ENCODE data around the gene PIGC. TPM values are rescaled to one million over a fixed set of nuclear protein-coding genes. Genes with fewer than 3 reads are reported as not detected.

PIGC gene
- total and polyA plus RNA-seq, 2 experiments from 2014 or later: 27.8 to 32.7 TPM

DNA sequence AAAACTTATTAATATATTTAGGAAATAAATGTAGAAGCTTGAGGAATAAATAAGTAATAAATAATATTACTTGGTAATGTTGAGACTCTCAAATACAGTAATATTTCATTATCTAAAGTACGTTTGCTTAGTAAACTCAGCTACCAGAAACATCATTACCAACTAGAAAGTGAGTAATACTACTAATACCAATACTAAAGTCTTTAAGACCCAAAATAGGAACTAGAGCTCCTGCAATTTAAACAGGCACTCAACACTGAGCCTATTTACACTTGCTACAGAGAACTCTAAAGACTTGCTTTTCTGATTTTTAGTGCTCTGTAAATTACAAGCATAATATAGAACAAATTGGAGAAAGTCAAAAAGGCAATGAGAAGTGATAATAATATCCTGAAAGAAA is 36.9 kb downstream of the PIGC start:
- H3K4me2 ChIP-seq (ENCODE audit: unreplicated experiment): no peak overlapping the region
- peaks cover 16% of the 10 kb centered on the region for H3F3A ChIP-seq (ENCODE audit: insufficient read depth)
- no peak overlapping the region for H3K27ac ChIP-seq
- no peak for DNase-seq
- no peaks in the 10 kb centered on the region for H3K9me2 ChIP-seq (ENCODE audit: insufficient read depth)
- no peak overlapping the region for H3K9ac ChIP-seq
- H4K20me1 ChIP-seq (ENCODE audit: insufficient read depth): no peaks in the 10 kb centered on the region
- H3K36me3 ChIP-seq (ENCODE audit: low read depth): no peaks in the 10 kb centered on the region
- no peak overlapping the region for H2AFZ ChIP-seq
- H3K4me3 ChIP-seq: no peak overlapping the region
- H3K27me3 ChIP-seq (replicated peaks; ENCODE audit: insufficient read depth): no peaks in the 10 kb centered on the region
- in situ Hi-C loops (cut with MboI): loop anchor here (25.0 kb wide), 1 partner anchor 595 kb away; no protein-coding TSS in a partner anchor
- no peaks in the 10 kb centered on the region for H3K79me2 ChIP-seq (ENCODE audit: insufficient read depth)
- WGBS, 2 experiments (ENCODE audit: low coverage in 1 of 2, low lambda C conversion rate in 2 of 2, missing lambda C conversion rate in 2 of 2): 92 to 93% methylated on average over 1 of the region's 1 CpG
- H3K9me3 ChIP-seq (ENCODE audit: low read depth): no peaks in the 10 kb centered on the region
- peaks cover 36% of the 10 kb centered on the region for H3K4me1 ChIP-seq (ENCODE audit: insufficient read depth)
- TF ChIP-seq EZH2 (IDR thresholded peaks at IDR 0.05; ENCODE audit: insufficient read depth, poor library complexity, severe bottlenecking) (no peak), EZH2phosphoT487 (IDR thresholded peaks at IDR 0.05; ENCODE audit: insufficient read depth, low read depth) (no peak)

DNA sequence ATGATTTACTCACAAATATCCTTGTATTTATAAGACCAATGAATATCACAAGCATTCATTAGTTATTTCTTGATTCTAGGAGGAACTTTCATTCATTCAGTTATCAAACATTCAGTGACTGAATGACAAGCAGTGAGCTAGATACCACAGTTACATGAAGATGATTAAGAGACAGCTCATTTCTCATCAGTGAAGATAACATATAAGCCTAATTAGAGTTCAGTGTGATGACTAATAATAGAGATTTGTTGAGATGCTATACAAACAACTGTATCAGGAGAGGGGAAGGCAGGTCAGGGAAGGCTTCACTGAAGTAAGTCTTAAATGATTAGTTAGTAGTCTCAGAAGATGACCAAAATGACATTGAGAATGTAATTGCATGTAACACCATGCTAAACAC is 38.0 kb downstream of the PIGC start:
- no peaks in the 10 kb centered on the region for H4K20me1 ChIP-seq (ENCODE audit: insufficient read depth)
- H3K9me2 ChIP-seq (ENCODE audit: insufficient read depth): no peaks in the 10 kb centered on the region
- no peak overlapping the region for H3K4me3 ChIP-seq
- TF ChIP-seq EZH2phosphoT487 (IDR thresholded peaks at IDR 0.05; ENCODE audit: insufficient read depth, low read depth): no peak
- TF ChIP-seq EZH2 (IDR thresholded peaks at IDR 0.05; ENCODE audit: insufficient read depth, poor library complexity, severe bottlenecking): no peak
- H3K36me3 ChIP-seq (ENCODE audit: low read depth): no peaks in the 10 kb centered on the region
- no peak overlapping the region for H3K27ac ChIP-seq
- no peak overlapping the region for H3K4me2 ChIP-seq (ENCODE audit: unreplicated experiment)
- H3K9me3 ChIP-seq (ENCODE audit: low read depth): no peaks in the 10 kb centered on the region
- peaks cover 16% of the 10 kb centered on the region for H3F3A ChIP-seq (ENCODE audit: insufficient read depth)
- no peak overlapping the region for H3K9ac ChIP-seq
- H3K4me1 ChIP-seq (ENCODE audit: insufficient read depth): peaks cover 37% of the 10 kb centered on the region
- in situ Hi-C loops (cut with MboI): loop anchor here (25.0 kb wide), 1 partner anchor 594 kb away; no protein-coding TSS in a partner anchor
- DNase-seq: no peak
- H3K79me2 ChIP-seq (ENCODE audit: insufficient read depth): no peaks in the 10 kb centered on the region
- no peak overlapping the region for H2AFZ ChIP-seq
- H3K27me3 ChIP-seq (replicated peaks; ENCODE audit: insufficient read depth): no peaks in the 10 kb centered on the region

DNA sequence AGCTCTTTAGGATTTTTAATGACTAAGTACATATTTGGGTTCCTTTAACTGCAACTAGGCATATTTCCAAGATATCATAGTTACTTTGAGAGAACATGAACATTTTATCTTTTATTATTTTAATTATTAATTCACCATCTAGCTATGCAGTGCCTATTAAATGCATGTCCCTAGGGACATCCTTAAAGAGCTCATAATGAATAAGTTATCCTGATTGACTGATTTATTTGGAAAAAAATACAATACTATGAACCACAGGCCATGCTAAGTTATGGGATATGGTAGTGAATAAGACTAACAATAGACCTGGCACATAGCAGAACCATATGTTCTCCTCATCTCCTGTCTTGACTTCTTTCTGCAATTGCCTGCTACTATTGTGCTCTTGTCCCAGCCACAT is 39.7 kb downstream of the PIGC start:
- DNase-seq: no peak
- Histone ChIP-seq H2AFZ (no peak overlapping the region), H3K27me3 (replicated peaks; ENCODE audit: insufficient read depth) (no peaks in the 10 kb centered on the region), H3K79me2 (ENCODE audit: insufficient read depth) (no peaks in the 10 kb centered on the region), H3K9me2 (ENCODE audit: insufficient read depth) (no peaks in the 10 kb centered on the region), H3K36me3 (ENCODE audit: low read depth) (no peaks in the 10 kb centered on the region), H3K4me3 (no peak overlapping the region), H3K4me1 (ENCODE audit: insufficient read depth) (peaks cover 49% of the 10 kb centered on the region), H3F3A (ENCODE audit: insufficient read depth) (peaks cover 9% of the 10 kb centered on the region), H3K9me3 (ENCODE audit: low read depth) (no peaks in the 10 kb centered on the region), H4K20me1 (ENCODE audit: insufficient read depth) (no peaks in the 10 kb centered on the region), H3K9ac (no peak overlapping the region), H3K4me2 (ENCODE audit: unreplicated experiment) (no peak overlapping the region), H3K27ac (no peak overlapping the region)
- in situ Hi-C loops (cut with MboI): loop anchor here (25.0 kb wide), 1 partner anchor 592 kb away; no protein-coding TSS in a partner anchor
- no peak for TF ChIP-seq EZH2 (IDR thresholded peaks at IDR 0.05; ENCODE audit: insufficient read depth, poor library complexity, severe bottlenecking)
- TF ChIP-seq EZH2phosphoT487 (IDR thresholded peaks at IDR 0.05; ENCODE audit: insufficient read depth, low read depth): no peak

DNA sequence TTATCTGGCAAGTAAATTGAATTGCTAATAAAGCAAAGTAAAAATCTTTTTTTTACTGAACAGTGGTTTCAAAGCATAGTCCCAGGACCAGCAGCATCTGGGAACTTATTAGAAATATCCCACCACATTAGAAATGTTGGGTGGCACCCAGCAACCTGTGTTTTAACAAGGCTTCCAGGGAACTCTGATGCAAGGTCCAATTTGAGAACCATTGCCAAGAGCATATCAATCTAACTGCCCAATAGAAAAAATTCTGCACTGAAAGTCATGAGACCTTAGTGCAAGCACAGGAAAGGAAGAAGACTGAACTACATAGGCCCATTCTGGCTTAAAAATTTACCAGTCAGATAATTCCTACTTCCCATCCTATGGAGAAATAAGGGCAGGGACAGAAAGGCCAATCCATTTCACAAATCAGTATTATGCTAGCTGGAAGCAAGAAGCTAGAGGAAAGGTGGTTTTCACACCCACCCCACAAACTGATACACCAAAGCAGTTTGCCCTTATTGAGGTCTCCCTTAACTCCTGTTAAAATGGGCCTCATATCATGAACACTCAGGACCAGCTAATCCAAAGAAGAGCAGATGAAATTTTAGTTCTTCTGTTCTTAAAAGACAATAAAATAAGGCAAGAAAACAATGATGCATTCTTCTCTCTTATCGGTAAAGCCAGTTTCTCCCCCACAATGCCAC is 40.8 kb downstream of the PIGC start:
- H3K9me3 ChIP-seq (ENCODE audit: low read depth): no peaks in the 10 kb centered on the region
- no peak overlapping the region for H3K4me3 ChIP-seq
- H3K27me3 ChIP-seq (replicated peaks; ENCODE audit: insufficient read depth): no peaks in the 10 kb centered on the region
- H3K9ac ChIP-seq: no peak overlapping the region
- no peak overlapping the region for H2AFZ ChIP-seq
- no peaks in the 10 kb centered on the region for H3K79me2 ChIP-seq (ENCODE audit: insufficient read depth)
- H3K27ac ChIP-seq: no peak overlapping the region
- 11 to 22% methylated on average over 1 of the region's 1 CpG for WGBS, 2 experiments (ENCODE audit: low coverage in 1 of 2, low lambda C conversion rate in 2 of 2, missing lambda C conversion rate in 2 of 2)
- no peaks in the 10 kb centered on the region for H3K36me3 ChIP-seq (ENCODE audit: low read depth)
- H3K4me1 ChIP-seq (ENCODE audit: insufficient read depth): peaks cover 49% of the 10 kb centered on the region
- H4K20me1 ChIP-seq (ENCODE audit: insufficient read depth): no peaks in the 10 kb centered on the region
- TF ChIP-seq EZH2 (IDR thresholded peaks at IDR 0.05; ENCODE audit: insufficient read depth, poor library complexity, severe bottlenecking) (no peak), EZH2phosphoT487 (IDR thresholded peaks at IDR 0.05; ENCODE audit: insufficient read depth, low read depth) (no peak)
- no peaks in the 10 kb centered on the region for H3K9me2 ChIP-seq (ENCODE audit: insufficient read depth)
- peaks cover 12% of the 10 kb centered on the region for H3F3A ChIP-seq (ENCODE audit: insufficient read depth)
- no peak for DNase-seq
- no peak overlapping the region for H3K4me2 ChIP-seq (ENCODE audit: unreplicated experiment)
- in situ Hi-C loops (cut with MboI): loop anchor here (25.0 kb wide), 1 partner anchor 591 kb away; no protein-coding TSS in a partner anchor
